MCF 10A (cell line): Measurements from ENCODE around the gene ANO2. TPM values are rescaled to one million over a fixed set of nuclear protein-coding genes. Genes with fewer than 3 reads are reported as not detected.

ENCODE experiments used
- BruUV-seq: library from RNA; stranded (reverse); fragments of 400-500 nt; replicated peaks from 2 replicates; lab custom pipeline; 2021; lab: Mats Ljungman, UMichigan
- CTCF ChIA-PET: fragments of 300-600 bp; sonication (Branson Sonifier 250); formaldehyde crosslinking; extraction: SDS; loops from one replicate; lab custom pipeline; 2021; ENCODE audit warnings: antibody characterized with exemption, inconsistent platforms; lab: Yijun Ruan, JAX
- POLR2A ChIA-PET: fragments of 300-600, 350-650 bp; sonication (Branson Sonifier 250); formaldehyde crosslinking; extraction: SDS; loops from one replicate; lab custom pipeline; 2020; ENCODE audit warnings: antibody characterized with exemption, inconsistent platforms; lab: Yijun Ruan, JAX
- DNase-seq: peaks from one replicate; pipeline ENCODE4 v3.0.0-alpha.2; 2018; ENCODE audit not compliant: unreplicated experiment
- H3K27ac Mint-ChIP-seq: one replicate; pipeline ENCODE4 v1.8.0; 2022; ENCODE audit warnings: mild to moderate bottlenecking, low read depth, mixed read lengths; ENCODE audit not compliant: unreplicated experiment
- H3K27me3 Mint-ChIP-seq: one replicate; pipeline ENCODE4 v1.8.0; 2022; ENCODE audit warnings: mixed read lengths; ENCODE audit not compliant: insufficient read depth, unreplicated experiment
- H3K36me3 Mint-ChIP-seq: one replicate; pipeline ENCODE4 v1.8.0; 2022; ENCODE audit warnings: mild to moderate bottlenecking, moderate library complexity, mixed read lengths; ENCODE audit not compliant: insufficient read depth, unreplicated experiment
- H3K4me1 Mint-ChIP-seq: one replicate; pipeline ENCODE4 v1.8.0; 2022; ENCODE audit warnings: mixed read lengths; ENCODE audit not compliant: insufficient read depth, unreplicated experiment
- H3K4me3 Mint-ChIP-seq: one replicate; pipeline ENCODE4 v1.8.0; 2022; ENCODE audit warnings: mild to moderate bottlenecking, moderate library complexity, mixed read lengths; ENCODE audit not compliant: unreplicated experiment
- H3K9me3 Mint-ChIP-seq: one replicate; pipeline ENCODE4 v1.8.0; 2022; ENCODE audit warnings: mixed read lengths; ENCODE audit not compliant: unreplicated experiment
- CTCF ChIP-seq: fragments of 200-600 bp; IDR thresholded peaks from one replicate; pipeline ENCODE4 v1.8.0; 2022; ENCODE audit warnings: antibody characterized with exemption, mild to moderate bottlenecking; ENCODE audit not compliant: unreplicated experiment
- intact Hi-C: fragments of 100-400 bp; cut with micrococcal nuclease; formaldehyde crosslinking; loops from 2 replicates; pipeline ENCODE4 v1.14.1; 2022
- total RNA-seq: library from RNA; stranded (reverse); gene quantifications from 2 replicates; pipeline ENCODE4 v1.2.3, GENCODE V29; 2022

Gene ANO2
- total RNA-seq, 1 experiment from 2014 or later = not detected

GRCh38 chr12:5590316-5590715 is 354.7 kb downstream of the ANO2 start:
- Mint-ChIP-seq H3K36me3 (no peaks in the 10 kb centered on the region), H3K4me1 (no peaks in the 10 kb centered on the region), H3K9me3 (peaks cover 38% of the 10 kb centered on the region), H3K4me3 (no peak overlapping the region), H3K27ac (no peak overlapping the region), H3K27me3 (no peaks in the 10 kb centered on the region)
- no TSS peak for BruUV-seq
- intact Hi-C loops = no loop called here
- TF ChIP-seq CTCF = no peak
- ChIA-PET POLR2A (no interaction called here), CTCF (no interaction called here)
- DNase-seq = no peak

GRCh38 chr12:5589054-5589453 is 356.0 kb downstream of the ANO2 start:
- H3K9me3 Mint-ChIP-seq = peaks cover 46% of the 10 kb centered on the region
- H3K27ac Mint-ChIP-seq = no peak overlapping the region
- DNase-seq = no peak
- POLR2A ChIA-PET = no interaction called here
- intact Hi-C loops = no loop called here
- BruUV-seq = no TSS peak
- H3K4me1 Mint-ChIP-seq = no peaks in the 10 kb centered on the region
- TF ChIP-seq CTCF = no peak
- CTCF ChIA-PET = no interaction called here
- H3K27me3 Mint-ChIP-seq = no peaks in the 10 kb centered on the region
- no peak overlapping the region for H3K4me3 Mint-ChIP-seq
- no peaks in the 10 kb centered on the region for H3K36me3 Mint-ChIP-seq

- BruUV-seq = no TSS peak
Observed at GRCh38 chr12:5588591-5588990, 356.5 kb downstream of the ANO2 start.

GRCh38 chr12:5588176-5588575 is 356.9 kb downstream of the ANO2 start:
- Mint-ChIP-seq H3K27ac (no peak overlapping the region), H3K9me3 (peaks cover 48% of the 10 kb centered on the region), H3K4me1 (no peaks in the 10 kb centered on the region), H3K36me3 (no peaks in the 10 kb centered on the region), H3K4me3 (no peak overlapping the region), H3K27me3 (no peaks in the 10 kb centered on the region)
- POLR2A ChIA-PET = no interaction called here
- intact Hi-C loops = no loop called here
- no peak for TF ChIP-seq CTCF
- DNase-seq = no peak
- CTCF ChIA-PET = no interaction called here
- BruUV-seq = no TSS peak

More at GRCh38 chr12:5588591-5588990, 356.5 kb downstream of the ANO2 start:
- no peak overlapping the region for H3K27ac Mint-ChIP-seq
- no peak for TF ChIP-seq CTCF
- CTCF ChIA-PET = no interaction called here
- no peak overlapping the region for H3K4me3 Mint-ChIP-seq
- H3K36me3 Mint-ChIP-seq = no peaks in the 10 kb centered on the region
- H3K4me1 Mint-ChIP-seq = no peaks in the 10 kb centered on the region
- intact Hi-C loops = no loop called here
- no peaks in the 10 kb centered on the region for H3K27me3 Mint-ChIP-seq
- POLR2A ChIA-PET = no interaction called here
- DNase-seq = peak; percentile 3
- peaks cover 48% of the 10 kb centered on the region for H3K9me3 Mint-ChIP-seq
